H1 (cell line): ENCODE results near the gene ADGRB3. TPM values are rescaled to one million over a fixed set of nuclear protein-coding genes. Genes with fewer than 3 reads are reported as not detected.

ENCODE experiments used
- CBX8 ChIP-seq: fragments of 300-800, 300-1000 bp; sonication (generic); IDR thresholded peaks from 2 replicates; pipeline ENCODE4 v1.7.1; 2016; ENCODE audit warnings: low read depth, low read length, borderline replicate concordance
- JUN ChIP-seq: IDR thresholded peaks from 2 replicates; pipeline ENCODE4 v1.6.1; 2011; ENCODE audit warnings: low read depth, mild to moderate bottlenecking, improper control_type of control experiment, low read length
- KDM1A ChIP-seq: fragments of 200-600, 300-600 bp; sonication (generic); IDR thresholded peaks from 2 replicates; pipeline ENCODE4 v1.7.1; 2016; ENCODE audit warnings: mild to moderate bottlenecking, low read length, borderline replicate concordance
- PHF8 ChIP-seq: fragments of 200-600 bp; sonication (generic); conservative IDR thresholded peaks from 2 replicates; pipeline ENCODE4 v1.7.1; 2012; ENCODE audit warnings: low read depth, mild to moderate bottlenecking, inconsistent platforms, low read length, moderate library complexity
- RBBP5 ChIP-seq: IDR thresholded peaks from 2 replicates; pipeline ENCODE4 v1.7.1; 2012; ENCODE audit warnings: low read depth, mild to moderate bottlenecking, inconsistent platforms, low read length, moderate library complexity, borderline replicate concordance
- polyA plus RNA-seq, 7 experiments: library from polyadenylated mRNA; depleted of rRNA in 3 of 7; stranded (reverse) in 5 of 7; unstranded in 2 of 7; fragments of >200 nt in 5 of 7; fragments of 200-250 nt in 2 of 7; gene quantifications; 1 replicate in 5 of 7; 2 replicates in 1 of 7; 4 replicates in 1 of 7; pipeline versions ENCODE4 v1.2.1 to v1.2.3, GENCODE V29; 2011 to 2013; ENCODE audit warnings: missing spikeins in 2 of 7, mixed read lengths in 2 of 7
- total RNA-seq: library from RNA; stranded (reverse); fragmentation: NEBNext Ultra II Directional; extraction: Animal tissue kit (Norgen Biotek cat#: 25700); gene quantifications from 2 replicates; pipeline ENCODE4 v1.2.1, GENCODE V29; 2021
- TF ChIP-seq, protein P1 (sequence below), 3 experiments: IDR thresholded peaks; 1 replicate in 2 of 3; 2 replicates in 1 of 3; pipeline versions ENCODE4 v1.5.1 to v1.6.1; 2011; ENCODE audit warnings: low read length in 3 of 3, mild to moderate bottlenecking in 3 of 3, inconsistent platforms in 2 of 3, low read depth in 1 of 3, moderate library complexity in 1 of 3; ENCODE audit not compliant: insufficient read depth in 1 of 3; ENCODE audit errors: control extremely low read depth in 1 of 3

Gene ADGRB3
- total and polyA plus RNA-seq, 2 of the 8 experiments (the other 6 are each of a cell fraction or from before 2014, with no cell fraction given): 0.35 to 1.2 TPM

DNA sequence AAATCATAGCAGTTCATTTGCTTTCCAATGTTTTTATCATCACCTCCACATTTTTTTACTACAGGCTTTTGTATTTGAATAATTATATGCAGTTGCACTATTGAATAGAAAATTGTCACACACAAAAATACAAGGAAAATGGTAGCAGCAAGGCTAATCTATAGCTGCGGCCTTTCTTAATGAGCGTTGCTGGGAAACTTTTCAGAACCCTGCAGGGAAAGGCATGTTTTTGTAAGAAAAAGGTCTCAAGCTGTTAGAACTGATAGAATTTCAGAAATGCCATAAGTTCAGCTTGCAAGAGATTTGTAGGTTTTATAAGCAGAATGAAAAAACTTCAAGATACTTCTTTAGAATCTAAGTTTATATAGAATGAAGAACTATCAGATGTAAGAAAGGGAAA lies 625.9 kb downstream of the ADGRB3 start (continued):
- TF ChIP-seq, protein P1, sequence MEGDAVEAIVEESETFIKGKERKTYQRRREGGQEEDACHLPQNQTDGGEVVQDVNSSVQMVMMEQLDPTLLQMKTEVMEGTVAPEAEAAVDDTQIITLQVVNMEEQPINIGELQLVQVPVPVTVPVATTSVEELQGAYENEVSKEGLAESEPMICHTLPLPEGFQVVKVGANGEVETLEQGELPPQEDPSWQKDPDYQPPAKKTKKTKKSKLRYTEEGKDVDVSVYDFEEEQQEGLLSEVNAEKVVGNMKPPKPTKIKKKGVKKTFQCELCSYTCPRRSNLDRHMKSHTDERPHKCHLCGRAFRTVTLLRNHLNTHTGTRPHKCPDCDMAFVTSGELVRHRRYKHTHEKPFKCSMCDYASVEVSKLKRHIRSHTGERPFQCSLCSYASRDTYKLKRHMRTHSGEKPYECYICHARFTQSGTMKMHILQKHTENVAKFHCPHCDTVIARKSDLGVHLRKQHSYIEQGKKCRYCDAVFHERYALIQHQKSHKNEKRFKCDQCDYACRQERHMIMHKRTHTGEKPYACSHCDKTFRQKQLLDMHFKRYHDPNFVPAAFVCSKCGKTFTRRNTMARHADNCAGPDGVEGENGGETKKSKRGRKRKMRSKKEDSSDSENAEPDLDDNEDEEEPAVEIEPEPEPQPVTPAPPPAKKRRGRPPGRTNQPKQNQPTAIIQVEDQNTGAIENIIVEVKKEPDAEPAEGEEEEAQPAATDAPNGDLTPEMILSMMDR (IDR thresholded peaks at IDR 0.05; ENCODE audit: control extremely low read depth in 1 of 3, insufficient read depth in 1 of 3, low read depth in 1 of 3, low read length in 3 of 3): no peak
- TF ChIP-seq RBBP5 (no peak), KDM1A (no peak), PHF8 (no peak), JUN (no peak), CBX8 (no peak)
